Stomach (tissue), 9 donors: ENCODE results near the gene CADM4. TPM values are rescaled to one million over a fixed set of nuclear protein-coding genes. Genes with fewer than 3 reads are reported as not detected.

Experiments used
- DNase-seq, 2 donors: peaks; one replicate each; pipeline versions ENCODE4 v3.0.0 to v3.0.0-alpha.2; 2013 to 2019
- H3K27ac ChIP-seq, 5 donors: fragments of 200-600 bp in 4 of 5; sonication (generic) in 4 of 5; one replicate each; pipeline ENCODE4 v1.5.1; 2013 to 2019; ENCODE audit warnings: mild to moderate bottlenecking in 1 of 5, moderate library complexity in 1 of 5
- H3K27me3 ChIP-seq, 3 donors: fragments of 200-600 bp; sonication (generic); one replicate each; pipeline ENCODE4 v1.5.1; 2017 to 2019; ENCODE audit warnings: mixed run types in 1 of 3
- H3K36me3 ChIP-seq, 4 donors: fragments of 200-600 bp; sonication (generic); 1 replicate in 3 of 4; 2 replicates in 1 of 4; pipeline ENCODE4 v1.5.1; 2016 to 2019
- H3K4me1 ChIP-seq, 4 donors: fragments of 200-600 bp; sonication (generic); one replicate each; pipeline ENCODE4 v1.5.1; 2016 to 2019
- H3K4me3 ChIP-seq, 4 donors: fragments of 200-600 bp; sonication (generic) in 3 of 4; one replicate each; pipeline ENCODE4 v1.5.1; 2016 to 2019; ENCODE audit warnings: mild to moderate bottlenecking in 1 of 4
- H3K9me3 ChIP-seq, 4 donors: fragments of 200-600 bp; sonication (generic); one replicate each; pipeline ENCODE4 v1.5.1; 2016 to 2019
- CTCF ChIP-seq, 7 experiments: fragments of 450-650 bp in 4 of 7; fragments of 200-600 bp in 3 of 7; sonication (generic) in 3 of 7; IDR thresholded peaks; one replicate each; pipeline ENCODE4 v1.5.1; 2016 to 2019; ENCODE audit warnings: antibody characterized with exemption in 7 of 7, control low read depth in 2 of 7, mild to moderate bottlenecking in 1 of 7
- EP300 ChIP-seq: sonication (generic); formaldehyde crosslinking; IDR thresholded peaks from one replicate; pipeline ENCODE4 v1.6.1; 2017; ENCODE audit warnings: antibody characterized with exemption
- POLR2A ChIP-seq, 4 donors: fragments of 450-650 bp; IDR thresholded peaks; one replicate each; pipeline ENCODE4 v1.6.1; 2016; ENCODE audit warnings: antibody characterized with exemption in 4 of 4, control low read depth in 2 of 4, mild to moderate bottlenecking in 1 of 4, moderate library complexity in 1 of 4
- POLR2AphosphoS5 ChIP-seq, 3 donors: sonication (generic); formaldehyde crosslinking; IDR thresholded peaks; one replicate each; pipeline ENCODE4 v1.6.1; 2016; ENCODE audit warnings: antibody characterized with exemption in 3 of 3
- WGBS, 5 donors: extraction: QIAGEN DNeasy Blood & Tissue Kit in 3 of 5; methylation state at CpG; one replicate each; pipeline versions ENCODE4 v1.1.5 to v1.1.7; 2013 to 2018; 5-methylcytosine and 5-hydroxymethylcytosine counted together
- intact Hi-C: fragments of 100-400 bp; cut with DNase I; formaldehyde crosslinking; loops from one replicate; pipeline ENCODE4 v1.15.1; 2023; ENCODE audit warnings: low total_unique reads
- polyA plus RNA-seq, 3 donors: library from polyadenylated mRNA; stranded (reverse); fragments of 200-250 nt; gene quantifications; one replicate each; pipeline ENCODE4 v1.2.3, GENCODE V29; 2013
- total RNA-seq, 5 donors: library from RNA; depleted of rRNA; stranded (reverse); fragments of >200 nt; gene quantifications; one replicate each; pipeline versions ENCODE4 v1.1.0 to v1.2.3, GENCODE V29; 2014 to 2016
- donor health status: healthy with polysubstance abuse.
- donor health status: Bipolar disorder and iron deficiency.
- donor health status: healthy.

Gene CADM4
- total and polyA plus RNA-seq, 8 donors, result 4.9 to 14.2 (median 6.2) TPM; not detected in 1

- no peak overlapping the region for H3K27ac ChIP-seq
- DNase-seq, result no peak
- intact Hi-C loops, result no loop called here
- TF ChIP-seq POLR2AphosphoS5 (IDR thresholded peaks at IDR 0.05) (no peak), EP300 (no peak), CTCF (IDR thresholded peaks at IDR 0.05) (no peak), POLR2A (IDR thresholded peaks at IDR 0.05) (no peak)
- no peaks in the 10 kb centered on the region for H3K9me3 ChIP-seq
- peaks cover 0 to 24% (median 13%) of the 10 kb centered on the region in 4 donors for H3K4me1 ChIP-seq
- H3K36me3 ChIP-seq, result no peaks in the 10 kb centered on the region
- H3K27me3 ChIP-seq, result no peaks in the 10 kb centered on the region
- 84 to 89% (median 87%) methylated on average over 33 to 35 of the region's 35 CpGs for WGBS, 5 donors
- H3K4me3 ChIP-seq, result no peak overlapping the region
Measured at GRCh38 chr19:43623889-43624670, 15.6 kb downstream of the CADM4 start.

- Histone ChIP-seq H3K27ac (no peak overlapping the region), H3K36me3 (no peaks in the 10 kb centered on the region), H3K4me1 (peaks cover 0 to 33% (median 23%) of the 10 kb centered on the region in 4 donors), H3K4me3 (no peak overlapping the region), H3K9me3 (no peaks in the 10 kb centered on the region), H3K27me3 (no peaks in the 10 kb centered on the region)
- DNase-seq, result no peak
- TF ChIP-seq CTCF (IDR thresholded peaks at IDR 0.05) (no peak), POLR2AphosphoS5 (IDR thresholded peaks at IDR 0.05) (no peak), EP300 (no peak), POLR2A (IDR thresholded peaks at IDR 0.05) (no peak)
- intact Hi-C loops, result no loop called here
- 64 to 100% (median 88%) methylated on average over 1 of the region's 1 CpG for WGBS, 5 donors
Measured at GRCh38 chr19:43622956-43623355, 16.7 kb downstream of the CADM4 start.

GRCh38 chr19:43622070-43622469, 17.6 kb downstream of the CADM4 start:
- whole genome bisulfite sequencing, 5 donors, result 53 to 86% (median 74%) methylated on average over 4 of the region's 4 CpGs
- intact Hi-C loops, result no loop called here
- TF ChIP-seq EP300 (no peak), POLR2AphosphoS5 (IDR thresholded peaks at IDR 0.05) (no peak), POLR2A (IDR thresholded peaks at IDR 0.05) (no peak)

GRCh38 chr19:43620061-43621001, 19.3 kb downstream of the CADM4 start:
- H3K9me3 ChIP-seq, result no peaks in the 10 kb centered on the region
- H3K36me3 ChIP-seq, result no peaks in the 10 kb centered on the region
- H3K27me3 ChIP-seq, result no peaks in the 10 kb centered on the region
- peak overlapping the region; percentile 71 to 80 (median 76) for H3K4me3 ChIP-seq
- intact Hi-C loops, result no loop called here
- WGBS, 5 donors, result 33 to 51% (median 36%) methylated on average over 15 to 23 of the region's 23 CpGs
- no peak for TF ChIP-seq CTCF (IDR thresholded peaks at IDR 0.05)
- no peak for TF ChIP-seq POLR2AphosphoS5 (IDR thresholded peaks at IDR 0.05)
- no peak for TF ChIP-seq EP300
- TF ChIP-seq POLR2A (IDR thresholded peaks at IDR 0.05), result no peak
- DNase-seq, result no peak
- H3K27ac ChIP-seq, result peak overlapping the region; percentile 86 to 96 (median 95)
- peaks cover 0 to 39% (median 27%) of the 10 kb centered on the region in 4 donors for H3K4me1 ChIP-seq

More at GRCh38 chr19:43622070-43622469, 17.6 kb downstream of the CADM4 start:
- DNase-seq, result no peak
- Histone ChIP-seq H3K27ac (no peak overlapping the region), H3K4me3 (no peak overlapping the region), H3K4me1 (peaks cover 0 to 33% (median 23%) of the 10 kb centered on the region in 4 donors), H3K36me3 (no peaks in the 10 kb centered on the region), H3K9me3 (no peaks in the 10 kb centered on the region), H3K27me3 (no peaks in the 10 kb centered on the region)
